ENCODE results near the gene SLC26A5. TPM values are rescaled to one million over a fixed set of nuclear protein-coding genes. Genes with fewer than 3 reads are reported as not detected.

The SLC26A5 gene
- total RNA-seq, 1 experiment from 2014 or later = not detected

GRCh38 chr7:103391976-103392375 lies 54.0 kb downstream of the SLC26A5 start:
- no peak for TF ChIP-seq CTCF (IDR thresholded peaks at IDR 0.05; ENCODE audit: unreplicated experiment)
- Mint-ChIP-seq H3K4me1 (ENCODE audit: insufficient read depth, unreplicated experiment) (no peaks in the 10 kb centered on the region), H3K36me3 (ENCODE audit: insufficient read depth, unreplicated experiment) (no peaks in the 10 kb centered on the region), H3K4me3 (ENCODE audit: unreplicated experiment) (no peak overlapping the region), H3K27ac (ENCODE audit: low read depth, unreplicated experiment) (no peak overlapping the region), H3K27me3 (ENCODE audit: insufficient read depth, unreplicated experiment) (peaks cover 26% of the 10 kb centered on the region), H3K9me3 (ENCODE audit: unreplicated experiment) (no peaks in the 10 kb centered on the region)
- intact Hi-C loops (cut with micrococcal nuclease) = no loop called here
- DNase-seq (ENCODE audit: unreplicated experiment) = no peak
- ChIA-PET CTCF (interaction anchor here (1.8 kb wide), 1 partner anchor 15 kb away, joined by 9 read pairs; no protein-coding TSS in a partner anchor), POLR2A (interaction anchor here (0.9 kb wide), 1 partner anchor 145 kb away, joined by 4 read pairs; no protein-coding TSS in a partner anchor)
- no TSS peak for BruUV-seq (replicated peaks)

- H3K9me3 Mint-ChIP-seq (ENCODE audit: unreplicated experiment) = no peaks in the 10 kb centered on the region
- no peaks in the 10 kb centered on the region for H3K36me3 Mint-ChIP-seq (ENCODE audit: insufficient read depth, unreplicated experiment)
- no peak for DNase-seq (ENCODE audit: unreplicated experiment)
- H3K27ac Mint-ChIP-seq (ENCODE audit: low read depth, unreplicated experiment) = no peak overlapping the region
- CTCF ChIA-PET = interaction anchor here (0.6 to 1.8 kb wide), 3 partner anchors 16 to 1387 kb away, joined by 3 to 9 read pairs (median 6); no protein-coding TSS in a partner anchor
- peaks cover 26% of the 10 kb centered on the region for H3K27me3 Mint-ChIP-seq (ENCODE audit: insufficient read depth, unreplicated experiment)
- intact Hi-C loops (cut with micrococcal nuclease) = no loop called here
- BruUV-seq (replicated peaks) = no TSS peak
- POLR2A ChIA-PET = no interaction called here
- H3K4me3 Mint-ChIP-seq (ENCODE audit: unreplicated experiment) = no peak overlapping the region
- TF ChIP-seq CTCF (IDR thresholded peaks at IDR 0.05; ENCODE audit: unreplicated experiment) = no peak
- H3K4me1 Mint-ChIP-seq (ENCODE audit: insufficient read depth, unreplicated experiment) = no peaks in the 10 kb centered on the region
Measured at GRCh38 chr7:103391150-103391549, 54.9 kb downstream of the SLC26A5 start.

GRCh38 chr7:103389263-103389662 lies 56.7 kb downstream of the SLC26A5 start:
- no TSS peak for BruUV-seq (replicated peaks)
- H3K27ac Mint-ChIP-seq (ENCODE audit: low read depth, unreplicated experiment) = no peak overlapping the region

GRCh38 chr7:103388469-103389140 lies 57.4 kb downstream of the SLC26A5 start:
- ChIA-PET POLR2A (no interaction called here), CTCF (interaction anchor here (0.7 kb wide), 1 partner anchor 57 kb away, joined by 4 read pairs; no protein-coding TSS in a partner anchor)
- H3K36me3 Mint-ChIP-seq (ENCODE audit: insufficient read depth, unreplicated experiment) = no peaks in the 10 kb centered on the region
- peaks cover 26% of the 10 kb centered on the region for H3K27me3 Mint-ChIP-seq (ENCODE audit: insufficient read depth, unreplicated experiment)
- H3K4me1 Mint-ChIP-seq (ENCODE audit: insufficient read depth, unreplicated experiment) = no peaks in the 10 kb centered on the region
- no peak overlapping the region for H3K27ac Mint-ChIP-seq (ENCODE audit: low read depth, unreplicated experiment)
- H3K4me3 Mint-ChIP-seq (ENCODE audit: unreplicated experiment) = no peak overlapping the region
- TF ChIP-seq CTCF (IDR thresholded peaks at IDR 0.05; ENCODE audit: unreplicated experiment) = no peak
- no peaks in the 10 kb centered on the region for H3K9me3 Mint-ChIP-seq (ENCODE audit: unreplicated experiment)
- BruUV-seq (replicated peaks) = no TSS peak
- intact Hi-C loops (cut with micrococcal nuclease) = no loop called here
- DNase-seq (ENCODE audit: unreplicated experiment) = no peak

More at GRCh38 chr7:103389263-103389662, 56.7 kb downstream of the SLC26A5 start:
- Mint-ChIP-seq H3K27me3 (ENCODE audit: insufficient read depth, unreplicated experiment) (peaks cover 26% of the 10 kb centered on the region), H3K36me3 (ENCODE audit: insufficient read depth, unreplicated experiment) (no peaks in the 10 kb centered on the region), H3K9me3 (ENCODE audit: unreplicated experiment) (no peaks in the 10 kb centered on the region), H3K4me3 (ENCODE audit: unreplicated experiment) (no peak overlapping the region), H3K4me1 (ENCODE audit: insufficient read depth, unreplicated experiment) (no peaks in the 10 kb centered on the region)
- POLR2A ChIA-PET = no interaction called here
- intact Hi-C loops (cut with micrococcal nuclease) = no loop called here
- CTCF ChIA-PET = no interaction called here
- TF ChIP-seq CTCF (IDR thresholded peaks at IDR 0.05; ENCODE audit: unreplicated experiment) = no peak
- no peak for DNase-seq (ENCODE audit: unreplicated experiment)
